ENCODE measurements around the gene CDC42BPB.
A peak's percentile ranks its signal among the peaks of the same experiment; 100 is the strongest.

The CDC42BPB gene

GRCh38 chr14:103095210-103095778 is 37.9 kb upstream of the CDC42BPB start:
- no peak for DNase-seq

- no peak for DNase-seq
These were observed 37.3 kb upstream of the CDC42BPB start, which contains the start of gene EXOC3L4 for GRCh38 chr14:103094406-103095209. EXOC3L4 (plus strand) TSS chr14:103094725; CDS start chr14:103100220, 5,495 bp downstream.

GRCh38 chr14:103093856-103094405 is 36.6 kb upstream of the CDC42BPB start:
- DNase-seq, result no peak

- DNase-seq, result no peak
These were observed 34.5 kb upstream of the CDC42BPB start for GRCh38 chr14:103091883-103092222.

GRCh38 chr14:103091041-103091882 is 33.9 kb upstream of the CDC42BPB start:
- peak; percentile 82 to 84 for DNase-seq

- no peak for DNase-seq
These were observed 33.2 kb upstream of the CDC42BPB start for GRCh38 chr14:103090481-103091020.

GRCh38 chr14:103089386-103090335 is 32.3 kb upstream of the CDC42BPB start:
- no peak for DNase-seq

- no peak for DNase-seq
These were observed 31.6 kb upstream of the CDC42BPB start for GRCh38 chr14:103088921-103089320.

- no peak for DNase-seq
These were observed 30.0 kb upstream of the CDC42BPB start for GRCh38 chr14:103087343-103087835.

- no peak for DNase-seq
These were observed 29.5 kb upstream of the CDC42BPB start for GRCh38 chr14:103086771-103087342.

- DNase-seq, result no peak
These were observed 28.1 kb upstream of the CDC42BPB start for GRCh38 chr14:103085106-103086091.

- no peak for DNase-seq
These were observed 26.9 kb upstream of the CDC42BPB start, which contains the start of gene LBHD2 for GRCh38 chr14:103084021-103084919. LBHD2 (plus strand) TSS chr14:103084210; CDS start chr14:103086013, 1,803 bp downstream.

GRCh38 chr14:103081951-103082350 is 24.6 kb upstream of the CDC42BPB start:
- no peak for DNase-seq

- DNase-seq, result no peak
These were observed 21.7 kb upstream of the CDC42BPB start for GRCh38 chr14:103078860-103079587.

- DNase-seq, result peak; percentile 72 to 76
These were observed 21.0 kb upstream of the CDC42BPB start for GRCh38 chr14:103078420-103078749.

GRCh38 chr14:103074729-103075367 is 17.5 kb upstream of the CDC42BPB start:
- peak in 1 of 2 donors; percentile 31 for DNase-seq
